TTC549 (cell line): ENCODE measurements around the gene USP20.
"Not testable (repeated sequence)": the region's sequence is repeated elsewhere in the genome, so short reads cannot be mapped to it uniquely, and the experiment has no call there.

Experiments used
- FAIRE-seq: peaks from 2 replicates; lab custom pipeline; 2012; peaks lifted over from hg19 to GRCh38; lab: Jason Lieb, UNC

Gene USP20

DNA sequence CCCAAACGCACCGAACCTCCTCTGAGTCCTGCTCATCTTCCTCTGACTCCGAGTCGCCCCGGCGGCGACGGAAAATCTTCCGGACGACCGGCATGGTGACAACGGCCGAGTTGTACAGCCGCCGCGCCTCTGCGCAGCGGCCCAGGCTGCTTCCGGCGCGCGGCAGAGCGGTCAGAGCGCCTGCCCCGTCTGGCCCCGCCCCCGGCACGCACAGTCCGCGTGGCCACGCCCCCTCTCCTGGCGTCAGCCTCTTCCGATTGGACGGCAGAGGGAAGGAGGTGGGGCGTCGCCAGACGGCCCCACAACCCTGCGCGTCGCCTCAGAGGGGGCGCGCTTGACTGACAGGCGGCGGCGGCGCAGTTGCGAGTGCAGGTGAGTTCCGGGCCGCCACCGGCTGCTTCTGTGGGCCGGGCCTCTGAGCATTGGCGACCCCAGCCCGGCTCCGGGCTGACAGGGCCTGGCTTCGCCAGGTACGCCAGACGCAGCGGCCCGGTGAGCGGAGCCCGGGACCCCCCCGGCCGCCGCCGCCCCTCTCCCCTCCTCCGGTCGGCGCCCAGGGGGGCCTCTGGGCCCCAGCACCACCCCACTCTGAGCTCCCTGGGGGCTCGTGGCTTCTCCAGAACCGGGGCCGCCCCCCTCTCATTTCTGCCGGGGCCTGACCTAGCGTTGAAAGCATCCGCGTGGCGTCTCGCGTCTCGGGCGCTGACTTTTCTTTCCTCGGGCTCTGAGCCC is at the start of gene USP20, which contains the start of gene C9orf78:
Gene USP20, plus strand, starts transcription at position 331 of the 732 bp plus-strand sequence. CDS start 17,098 bp downstream, outside the sequence.
Gene C9orf78, minus strand, starts transcription at position 148 of the 732 bp plus-strand sequence. Its CDS starts 54 bp downstream, at position 94.
- no peak for FAIRE-seq

- FAIRE-seq: no peak
Observed at GRCh38 chr9:129785866-129786265, 49.4 kb upstream of the USP20 start.

DNA sequence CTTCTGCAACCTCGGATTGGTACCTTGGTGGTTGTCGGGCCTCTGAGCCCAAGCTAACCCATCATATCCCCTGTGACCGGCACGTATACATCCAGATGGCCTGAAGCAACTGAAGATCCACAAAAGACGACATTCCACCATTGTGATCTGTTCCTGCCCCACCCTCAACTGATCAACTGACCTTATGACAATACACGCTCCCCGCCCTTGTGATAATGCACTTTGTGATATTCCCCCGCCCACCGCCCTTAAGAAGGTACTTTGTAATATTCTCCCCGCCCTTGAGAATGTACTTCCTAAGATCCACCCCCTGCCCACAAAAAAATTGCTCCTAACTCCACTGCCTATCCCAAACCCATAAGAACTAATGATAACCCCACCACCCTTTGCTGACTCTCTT is 48.8 kb upstream of the USP20 start:
- FAIRE-seq: no peak

- no peak for FAIRE-seq
Observed at GRCh38 chr9:129794549-129794948, 40.7 kb upstream of the USP20 start.

- FAIRE-seq: not testable (repeated sequence)
Observed at GRCh38 chr9:129796029-129796428, 39.2 kb upstream of the USP20 start.

DNA sequence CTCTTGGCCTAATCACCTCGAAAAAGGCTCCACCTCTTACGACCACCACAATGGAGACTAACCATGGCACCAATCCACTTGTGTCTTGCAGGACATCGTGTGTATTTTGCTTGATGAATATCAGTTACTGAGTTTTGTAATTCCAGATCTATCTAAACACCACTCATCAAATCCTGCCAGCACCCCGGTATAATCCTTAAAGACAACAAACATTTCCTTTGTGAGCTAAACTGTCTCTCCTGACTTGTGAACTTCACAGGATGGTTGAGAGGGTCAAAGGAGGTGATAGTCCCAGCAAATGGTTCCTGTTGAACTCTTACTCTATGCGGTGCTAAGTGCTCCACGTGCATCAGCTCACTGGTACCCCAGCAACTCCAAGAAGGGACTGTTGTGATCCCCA is 36.3 kb upstream of the USP20 start:
- FAIRE-seq: no peak

- FAIRE-seq: no peak
Observed at GRCh38 chr9:129801504-129801903, 33.8 kb upstream of the USP20 start.

- no peak for FAIRE-seq
Observed at GRCh38 chr9:129802833-129803675, 32.2 kb upstream of the USP20 start, which contains the start of gene TOR1B. TOR1B (plus strand) TSS chr9:129803184; CDS start chr9:129803213, 29 bp downstream.

GRCh38 chr9:129803676-129804060 is 31.6 kb upstream of the USP20 start:
- FAIRE-seq: no peak

DNA sequence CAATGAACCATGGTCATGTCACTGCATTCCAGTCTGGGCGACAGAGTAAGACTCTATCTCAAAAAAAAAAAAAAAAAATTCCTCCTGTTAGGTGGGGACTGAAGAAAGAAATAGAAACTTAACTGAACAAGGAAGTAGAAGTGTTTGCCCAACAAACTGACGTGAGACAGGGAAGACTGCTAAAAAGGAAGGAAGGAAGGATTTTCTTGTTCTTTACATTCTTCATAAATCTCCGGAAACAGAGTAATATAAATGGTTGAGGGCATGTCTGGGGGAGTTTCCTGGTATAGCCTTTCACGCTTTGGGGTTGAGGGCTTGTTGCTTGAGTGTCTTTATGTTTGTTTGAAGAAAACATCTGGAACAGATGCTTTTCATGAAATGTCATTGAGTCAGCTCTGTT is 29.2 kb upstream of the USP20 start:
- no peak for FAIRE-seq

- no peak for FAIRE-seq
Observed at GRCh38 chr9:129809346-129809745, 25.9 kb upstream of the USP20 start.

- no peak for FAIRE-seq
Observed at GRCh38 chr9:129810116-129810515, 25.1 kb upstream of the USP20 start.

- no peak for FAIRE-seq
Observed at GRCh38 chr9:129810788-129811187, 24.5 kb upstream of the USP20 start.

GRCh38 chr9:129811967-129812363 is 23.3 kb upstream of the USP20 start:
- FAIRE-seq: no peak

DNA sequence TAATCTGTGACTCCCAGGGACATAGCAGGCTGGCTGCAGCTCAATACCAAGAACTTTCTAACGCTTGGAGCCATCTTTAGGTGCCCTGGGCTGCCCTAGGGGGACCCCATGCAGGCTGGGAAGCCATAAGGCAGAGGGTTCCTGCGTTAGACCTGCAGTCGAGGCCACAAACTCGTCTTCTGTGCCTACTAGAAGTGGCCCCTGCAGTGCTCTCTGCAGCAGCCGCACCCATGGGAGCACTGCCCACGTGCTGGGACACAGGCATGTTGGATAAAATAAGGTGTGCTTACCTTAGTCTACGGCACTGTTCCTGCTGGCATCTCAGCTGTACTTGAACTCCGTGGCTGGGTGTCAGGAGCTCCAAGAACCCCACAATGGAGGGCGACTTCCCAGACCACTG is 22.9 kb upstream of the USP20 start:
- no peak for FAIRE-seq

GRCh38 chr9:129813661-129814060 is 21.6 kb upstream of the USP20 start:
- FAIRE-seq: no peak

- no peak for FAIRE-seq
Observed at GRCh38 chr9:129814432-129815223, 20.6 kb upstream of the USP20 start.

- FAIRE-seq: no peak
Observed at GRCh38 chr9:129815278-129815677, 20.0 kb upstream of the USP20 start.

DNA sequence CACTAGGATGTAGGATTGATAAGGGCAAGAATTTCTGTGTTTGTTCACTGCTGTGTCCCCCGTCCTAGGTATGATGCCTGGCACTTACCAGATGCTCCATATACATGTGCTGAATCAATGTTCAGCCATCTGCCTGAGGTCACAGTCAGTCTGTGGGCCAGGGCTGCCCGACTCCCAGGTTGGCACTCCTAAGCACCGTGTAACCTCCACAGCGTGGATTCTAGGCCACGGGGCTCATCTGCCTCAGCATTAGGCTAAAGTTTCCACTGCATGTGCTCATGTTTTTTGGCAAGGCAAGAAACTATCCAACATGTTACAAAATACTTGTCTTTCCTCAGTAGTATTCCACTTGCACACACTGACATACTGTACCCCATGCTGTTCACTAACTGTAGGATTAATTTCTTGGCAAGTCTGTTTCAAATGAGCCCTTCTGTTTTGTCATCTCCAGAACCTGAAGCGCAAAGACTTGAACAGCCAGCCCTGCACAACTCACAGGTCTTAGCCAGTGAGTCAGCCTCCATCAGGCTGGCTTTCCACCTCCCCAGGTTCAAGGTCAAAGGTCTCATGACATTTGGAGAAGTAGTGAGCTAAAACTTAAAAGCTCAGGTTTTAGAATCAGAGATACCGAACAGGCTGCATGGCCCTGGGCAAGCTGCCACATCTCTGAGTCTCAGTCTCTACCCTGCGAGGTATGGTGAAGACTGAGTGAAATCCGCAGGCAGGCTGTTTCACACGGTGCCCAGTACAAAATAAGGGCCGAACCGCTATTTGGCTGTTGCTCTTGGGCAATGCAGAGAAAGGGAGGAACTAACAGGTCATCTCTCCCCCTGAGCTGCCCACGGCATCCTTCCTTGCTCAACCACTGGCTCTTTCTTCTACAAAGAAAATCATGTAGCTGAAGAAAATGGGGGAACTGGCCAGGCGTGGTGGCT is 18.5 kb upstream of the USP20 start:
- no peak for FAIRE-seq

- FAIRE-seq: no peak
Observed at GRCh38 chr9:129822898-129823541, 12.2 kb upstream of the USP20 start.

DNA sequence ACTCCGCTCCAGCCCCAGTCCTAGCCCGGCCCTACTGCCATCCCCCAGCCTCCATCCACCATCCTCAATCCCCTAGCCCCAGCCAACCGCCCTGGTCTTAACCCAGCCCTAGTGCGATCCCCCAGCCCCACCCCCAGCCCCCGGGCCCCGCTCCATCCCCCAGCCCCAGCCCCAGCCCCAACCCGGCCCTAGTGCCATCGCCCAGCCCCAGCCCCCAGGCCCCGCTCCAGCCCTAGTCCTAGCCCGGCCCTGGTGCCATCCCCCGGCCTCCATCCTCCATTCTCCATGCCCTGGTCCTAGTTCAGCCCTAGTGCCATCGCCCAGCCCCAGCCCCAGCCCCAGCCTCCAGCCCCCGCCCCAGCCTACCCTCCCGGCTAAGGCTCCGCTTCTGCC is 11.7 kb upstream of the USP20 start:
- no peak for FAIRE-seq
